Measurements from ENCODE around the gene CMKLR1. TPM values are rescaled to one million over a fixed set of nuclear protein-coding genes. Genes with fewer than 3 reads are reported as not detected.

Gene CMKLR1
- total and polyA plus RNA-seq, 9 of the 15 experiments (the other 6 are each of a cell fraction or from before 2014, with no cell fraction given), result 0.11 to 1.4 (median 0.20) TPM

- no peak for TF ChIP-seq TFE3 (CRISPR knock-in tag; IDR thresholded peaks at IDR 0.05)
Measured at GRCh38 chr12:108289350-108290161, 49.6 kb downstream of the CMKLR1 start (continued).

- DNase-seq (ENCODE audit: extremely low read depth in 1 of 4, low spot score in 3 of 4) (no peak), ATAC-seq (no peak), FAIRE-seq (no peak)
- ChIA-PET CTCF (ENCODE audit: low intra/inter-chr PET ratio) (no interaction called here), POLR2A (interaction anchor here (0.6 kb wide), 3 partner anchors 16 to 924 kb away, joined by 3 to 4 read pairs (median 3); no protein-coding TSS in a partner anchor)
- Histone ChIP-seq H3K9me3 (replicated peaks; ENCODE audit: control insufficient read depth, insufficient read depth, low read depth, low read length) (no peaks in the 10 kb centered on the region), H3K4me1 (replicated peaks in 1 of 2; ENCODE audit: control insufficient read depth in 2 of 2, insufficient read depth in 2 of 2, low read length in 2 of 2) (no peaks in the 10 kb centered on the region), H3K9me1 (ENCODE audit: control insufficient read depth, insufficient read depth, low read length) (no peaks in the 10 kb centered on the region), H3K4me2 (ENCODE audit: insufficient read depth, low read length) (no peak overlapping the region), H3K27me3 (ENCODE audit: control insufficient read depth in 2 of 2, insufficient read depth in 2 of 2, low read length in 2 of 2) (peaks cover 0 to 43% of the 10 kb centered on the region in 2 experiments; a peak in 2 of 5 replicates), H3K4me3 (no peak overlapping the region), H2AFZ (ENCODE audit: low read depth, low read length) (no peak overlapping the region), H3K79me2 (ENCODE audit: control insufficient read depth, insufficient read depth, low read length) (no peaks in the 10 kb centered on the region), H3K27ac (ENCODE audit: extremely low read depth, low read depth, low read length) (no peak overlapping the region), H3K36me3 (ENCODE audit: control insufficient read depth, insufficient read depth, low read length) (no peaks in the 10 kb centered on the region), H4K20me1 (replicated peaks; ENCODE audit: control insufficient read depth, insufficient read depth, low read length) (peaks cover 3% of the 10 kb centered on the region; the same call in 1 of the 2 replicates), H3K9ac (ENCODE audit: insufficient read depth in 1 of 2, low read depth in 2 of 2, low read length in 2 of 2) (no peak overlapping the region)
- intact Hi-C loops (cut with micrococcal nuclease), result no loop called here
- TF ChIP-seq CBX5 (IDR thresholded peaks at IDR 0.05; ENCODE audit: borderline replicate concordance, low read depth) (no peak), EGR1 (conservative IDR thresholded peaks at IDR 0.05) (peak; percentile 91)
- TF ChIP-seq, protein P1, sequence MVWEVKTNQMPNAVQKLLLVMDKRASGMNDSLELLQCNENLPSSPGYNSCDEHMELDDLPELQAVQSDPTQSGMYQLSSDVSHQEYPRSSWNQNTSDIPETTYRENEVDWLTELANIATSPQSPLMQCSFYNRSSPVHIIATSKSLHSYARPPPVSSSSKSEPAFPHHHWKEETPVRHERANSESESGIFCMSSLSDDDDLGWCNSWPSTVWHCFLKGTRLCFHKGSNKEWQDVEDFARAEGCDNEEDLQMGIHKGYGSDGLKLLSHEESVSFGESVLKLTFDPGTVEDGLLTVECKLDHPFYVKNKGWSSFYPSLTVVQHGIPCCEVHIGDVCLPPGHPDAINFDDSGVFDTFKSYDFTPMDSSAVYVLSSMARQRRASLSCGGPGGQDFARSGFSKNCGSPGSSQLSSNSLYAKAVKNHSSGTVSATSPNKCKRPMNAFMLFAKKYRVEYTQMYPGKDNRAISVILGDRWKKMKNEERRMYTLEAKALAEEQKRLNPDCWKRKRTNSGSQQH (CRISPR knock-in tag; IDR thresholded peaks at IDR 0.05), result 0 out of 2 replicates have a peak, but pooled peaks have one; percentile 46
- no TSS peak for BruUV-seq (replicated peaks)
- WGBS (ENCODE audit: insufficient coverage, low coverage, missing lambda C conversion rate), result 6% methylated on average over 3 of the region's 3 CpGs
- in situ Hi-C loops (cut with MboI), result no loop called here
Measured at GRCh38 chr12:108287227-108287626, 51.9 kb downstream of the CMKLR1 start.

Measured in K562 (cell line).